ENCODE data around the gene PTPN12.
"Not testable (repeated sequence)": the region's sequence is repeated elsewhere in the genome, so short reads cannot be mapped to it uniquely, and the experiment has no call there.

Gene PTPN12

GRCh38 chr7:77506899-77507298, 30.2 kb upstream of the PTPN12 start:
- TF ChIP-seq, protein P1, sequence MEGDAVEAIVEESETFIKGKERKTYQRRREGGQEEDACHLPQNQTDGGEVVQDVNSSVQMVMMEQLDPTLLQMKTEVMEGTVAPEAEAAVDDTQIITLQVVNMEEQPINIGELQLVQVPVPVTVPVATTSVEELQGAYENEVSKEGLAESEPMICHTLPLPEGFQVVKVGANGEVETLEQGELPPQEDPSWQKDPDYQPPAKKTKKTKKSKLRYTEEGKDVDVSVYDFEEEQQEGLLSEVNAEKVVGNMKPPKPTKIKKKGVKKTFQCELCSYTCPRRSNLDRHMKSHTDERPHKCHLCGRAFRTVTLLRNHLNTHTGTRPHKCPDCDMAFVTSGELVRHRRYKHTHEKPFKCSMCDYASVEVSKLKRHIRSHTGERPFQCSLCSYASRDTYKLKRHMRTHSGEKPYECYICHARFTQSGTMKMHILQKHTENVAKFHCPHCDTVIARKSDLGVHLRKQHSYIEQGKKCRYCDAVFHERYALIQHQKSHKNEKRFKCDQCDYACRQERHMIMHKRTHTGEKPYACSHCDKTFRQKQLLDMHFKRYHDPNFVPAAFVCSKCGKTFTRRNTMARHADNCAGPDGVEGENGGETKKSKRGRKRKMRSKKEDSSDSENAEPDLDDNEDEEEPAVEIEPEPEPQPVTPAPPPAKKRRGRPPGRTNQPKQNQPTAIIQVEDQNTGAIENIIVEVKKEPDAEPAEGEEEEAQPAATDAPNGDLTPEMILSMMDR (conservative IDR thresholded peaks at IDR 0.05; ENCODE audit: control insufficient read depth, insufficient read depth, low read depth, low read length) = no peak
- DNase-seq (ENCODE audit: low read depth) = no peak

GRCh38 chr7:77513002-77513670, 24.0 kb upstream of the PTPN12 start:
- not testable (repeated sequence) for DNase-seq (ENCODE audit: low read depth); H3K4me3 ChIP-seq (ENCODE audit: control insufficient read depth, low read depth, low read length)

More at GRCh38 chr7:77506899-77507298, 30.2 kb upstream of the PTPN12 start:
- H3K4me3 ChIP-seq (ENCODE audit: control insufficient read depth, low read depth, low read length) = no peak overlapping the region

DNA sequence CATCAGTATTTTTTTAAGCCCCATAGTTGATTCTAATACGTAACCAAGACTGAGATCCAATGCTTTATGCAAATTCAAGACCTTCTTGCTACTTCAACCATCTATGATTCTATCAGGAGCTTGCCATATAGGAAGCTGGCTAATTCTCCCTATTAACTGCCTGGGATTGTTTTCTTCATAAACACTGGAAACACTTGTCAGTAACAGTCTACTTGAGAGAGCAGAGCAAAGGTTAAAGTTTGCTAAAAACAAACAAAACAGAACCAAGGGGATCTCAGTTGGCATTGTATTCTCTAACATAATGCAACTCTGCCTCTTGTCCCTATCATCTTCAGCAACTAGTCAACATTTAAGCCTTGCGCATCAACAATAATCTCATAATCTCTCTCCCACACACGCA, 21.0 kb upstream of the PTPN12 start:
- no peak overlapping the region for H3K4me3 ChIP-seq (ENCODE audit: control insufficient read depth, low read depth, low read length)
- TF ChIP-seq, protein P1 (conservative IDR thresholded peaks at IDR 0.05; ENCODE audit: control insufficient read depth, insufficient read depth, low read depth, low read length) = no peak
- no peak for DNase-seq (ENCODE audit: low read depth)

DNA sequence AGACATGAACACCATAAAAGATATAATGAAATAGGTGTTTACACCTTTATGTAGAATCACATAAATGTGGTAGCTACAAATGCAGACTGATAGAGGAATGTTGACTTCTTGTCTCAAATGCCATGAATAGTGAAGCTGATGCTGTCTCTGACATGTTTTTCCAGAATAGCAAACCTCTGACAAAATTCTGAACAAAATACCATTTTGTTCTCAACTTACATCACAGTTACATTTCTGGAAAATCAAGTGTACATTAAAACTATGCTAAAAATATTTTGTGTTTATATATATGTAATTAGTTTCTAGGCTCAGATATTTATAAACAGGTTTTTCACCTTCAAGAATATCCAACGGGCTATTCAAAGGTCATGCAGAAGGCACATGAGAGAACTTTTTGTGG, 16.8 kb upstream of the PTPN12 start:
- TF ChIP-seq, protein P1 (conservative IDR thresholded peaks at IDR 0.05; ENCODE audit: control insufficient read depth, insufficient read depth, low read depth, low read length) = no peak
- DNase-seq (ENCODE audit: low read depth) = no peak

DNA sequence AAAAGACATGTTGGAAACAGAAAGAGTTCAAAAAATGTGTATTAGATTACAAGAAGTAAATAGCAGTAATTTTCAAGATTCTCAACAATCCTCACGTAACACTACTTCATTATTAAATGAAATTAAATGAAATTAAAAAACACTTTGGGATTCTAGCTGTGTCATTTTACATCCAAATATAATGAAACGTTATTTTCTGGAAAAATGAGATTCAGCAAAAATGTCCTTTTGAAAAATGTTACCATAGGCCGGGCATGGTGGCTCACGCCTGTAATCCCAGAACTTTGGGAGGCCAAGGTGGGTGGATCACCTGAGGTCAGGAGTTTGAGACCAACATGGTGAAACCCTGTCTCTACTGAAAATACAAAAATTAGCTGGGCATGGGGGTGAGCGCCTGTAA, 15.6 kb upstream of the PTPN12 start:
- not testable (repeated sequence) for H3K4me3 ChIP-seq (ENCODE audit: control insufficient read depth, low read depth, low read length)

More for the DNA sequence above, 16.8 kb upstream of the PTPN12 start:
- no peak overlapping the region for H3K4me3 ChIP-seq (ENCODE audit: control insufficient read depth, low read depth, low read length)

DNA sequence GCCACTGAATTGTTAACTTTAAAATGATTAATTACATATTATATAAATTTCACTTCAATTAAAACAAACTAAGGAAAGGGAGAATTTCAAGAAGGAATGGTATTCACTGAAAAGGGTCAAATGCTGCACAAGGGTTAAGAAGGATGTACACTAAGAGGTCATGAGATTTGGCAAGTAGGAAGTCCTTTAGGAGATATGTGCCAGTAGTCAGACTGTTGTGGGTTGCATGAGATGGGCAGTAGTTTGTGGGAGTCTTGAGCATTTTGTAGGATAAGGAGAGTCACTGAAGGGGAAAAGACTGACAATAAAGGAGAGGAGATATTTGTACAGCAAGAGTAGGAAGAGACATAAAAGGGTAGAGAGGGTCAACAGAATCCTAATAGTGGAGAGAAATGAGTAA, 12.4 kb upstream of the PTPN12 start:
- no peak overlapping the region for H3K4me3 ChIP-seq (ENCODE audit: control insufficient read depth, low read depth, low read length)
- TF ChIP-seq, protein P1 (conservative IDR thresholded peaks at IDR 0.05; ENCODE audit: control insufficient read depth, insufficient read depth, low read depth, low read length) = no peak
- no peak for DNase-seq (ENCODE audit: low read depth)

More for the DNA sequence above, 15.6 kb upstream of the PTPN12 start:
- DNase-seq (ENCODE audit: low read depth) = not testable (repeated sequence)

DNA sequence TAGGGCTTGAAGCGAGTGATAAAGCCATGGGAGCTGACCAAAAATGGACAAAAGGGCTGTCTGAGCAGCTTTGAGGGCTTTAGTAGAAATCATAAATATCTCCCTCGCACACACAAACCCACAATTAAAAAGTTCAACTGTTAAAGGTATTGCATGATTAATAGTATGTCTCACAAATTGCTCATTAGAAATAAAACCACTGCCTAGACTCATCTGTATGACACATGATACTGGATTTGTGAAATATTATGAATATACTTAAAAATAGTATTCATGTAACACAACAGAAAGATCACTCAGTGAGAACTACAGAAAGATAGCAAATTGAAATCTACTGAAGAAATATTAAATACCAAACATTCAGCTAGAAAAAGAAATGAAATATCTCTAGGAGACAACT, 11.9 kb upstream of the PTPN12 start:
- H3K4me3 ChIP-seq (ENCODE audit: control insufficient read depth, low read depth, low read length) = no peak overlapping the region
- TF ChIP-seq, protein P1 (conservative IDR thresholded peaks at IDR 0.05; ENCODE audit: control insufficient read depth, insufficient read depth, low read depth, low read length) = no peak
- peak; percentile 59 for DNase-seq (ENCODE audit: low read depth)

DNA sequence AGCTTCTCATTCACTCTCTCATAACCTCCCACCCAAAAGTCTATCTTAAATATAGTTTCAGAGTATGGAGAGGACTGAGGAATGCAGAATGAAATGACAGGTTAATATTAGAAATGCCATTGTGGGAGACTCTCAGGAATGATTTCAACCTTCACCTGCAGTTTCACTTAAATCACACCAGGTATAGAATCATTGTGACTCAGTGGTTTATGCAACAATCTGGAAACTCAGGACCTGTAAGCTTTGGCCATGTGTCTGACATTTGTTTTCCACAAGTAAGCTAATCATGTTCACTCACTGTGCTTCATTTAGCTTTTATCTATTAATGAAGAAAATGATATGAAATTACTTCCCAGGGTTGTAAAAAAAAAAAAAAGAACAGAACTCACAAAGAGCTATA, 8.7 kb upstream of the PTPN12 start:
- TF ChIP-seq, protein P1 (conservative IDR thresholded peaks at IDR 0.05; ENCODE audit: control insufficient read depth, insufficient read depth, low read depth, low read length) = no peak
- DNase-seq (ENCODE audit: low read depth) = no peak
- no peak overlapping the region for H3K4me3 ChIP-seq (ENCODE audit: control insufficient read depth, low read depth, low read length)
